HepG2 (cell line): ENCODE results near the gene ISLR.

Experiments used
- ASH2L ChIP-seq: fragments of 300-600, 200-600 bp; sonication (generic); IDR thresholded peaks from 2 replicates; pipeline ENCODE4 v1.7.0; 2017; ENCODE audit warnings: low read depth, mild to moderate bottlenecking, moderate library complexity, mixed read lengths, low read length; ENCODE audit not compliant: insufficient read length
- ATF7 ChIP-seq, 2 experiments: fragments of 450-650 bp in 1 of 2; sonication (generic) in 1 of 2; formaldehyde crosslinking in 1 of 2; IDR thresholded peaks; 2 replicates each; pipeline versions ENCODE4 v1.4.0 to v1.6.1; 2016 to 2020; ENCODE audit warnings: antibody characterized with exemption in 1 of 2, mild to moderate bottlenecking in 1 of 2, missing genetic modification reagents in 1 of 2
- BHLHE40 ChIP-seq: IDR thresholded peaks from 2 replicates; pipeline ENCODE4 v1.6.1; 2011; ENCODE audit warnings: low read length, improper control_type of control experiment
- KDM1A ChIP-seq: IDR thresholded peaks from 2 replicates; pipeline ENCODE4 v1.6.1; 2016; ENCODE audit warnings: missing compliant biosample characterization
- TAF1 ChIP-seq: sonication (generic); formaldehyde crosslinking; IDR thresholded peaks from 2 replicates; pipeline ENCODE4 v1.4.0; 2020; ENCODE audit warnings: missing genetic modification reagents
- ZNF572 ChIP-seq: sonication (generic); formaldehyde crosslinking; IDR thresholded peaks from 2 replicates; pipeline ENCODE4 v1.5.1; 2020; ENCODE audit warnings: mild to moderate bottlenecking, missing genetic modification reagents
- TF ChIP-seq, protein P1 (sequence below): sonication (generic); formaldehyde crosslinking; IDR thresholded peaks from 2 replicates; pipeline ENCODE4 v1.5.0; 2020; ENCODE audit warnings: mild to moderate bottlenecking, missing genetic modification reagents, borderline replicate concordance
- TF ChIP-seq, protein P2 (sequence below): sonication (generic); formaldehyde crosslinking; IDR thresholded peaks from 2 replicates; pipeline ENCODE4 v1.5.0; 2020; ENCODE audit warnings: mild to moderate bottlenecking, missing genetic modification reagents, moderate library complexity

GRCh38 chr15:74179983-74180880 is 6.7 kb downstream of the ISLR start:
- TF ChIP-seq ATF7 (IDR thresholded peaks at IDR 0.05), result no peak
- TF ChIP-seq ATF7 (CRISPR knock-in tag; IDR thresholded peaks at IDR 0.05), result no peak
- TF ChIP-seq ASH2L, result no peak
- TF ChIP-seq, protein P1, sequence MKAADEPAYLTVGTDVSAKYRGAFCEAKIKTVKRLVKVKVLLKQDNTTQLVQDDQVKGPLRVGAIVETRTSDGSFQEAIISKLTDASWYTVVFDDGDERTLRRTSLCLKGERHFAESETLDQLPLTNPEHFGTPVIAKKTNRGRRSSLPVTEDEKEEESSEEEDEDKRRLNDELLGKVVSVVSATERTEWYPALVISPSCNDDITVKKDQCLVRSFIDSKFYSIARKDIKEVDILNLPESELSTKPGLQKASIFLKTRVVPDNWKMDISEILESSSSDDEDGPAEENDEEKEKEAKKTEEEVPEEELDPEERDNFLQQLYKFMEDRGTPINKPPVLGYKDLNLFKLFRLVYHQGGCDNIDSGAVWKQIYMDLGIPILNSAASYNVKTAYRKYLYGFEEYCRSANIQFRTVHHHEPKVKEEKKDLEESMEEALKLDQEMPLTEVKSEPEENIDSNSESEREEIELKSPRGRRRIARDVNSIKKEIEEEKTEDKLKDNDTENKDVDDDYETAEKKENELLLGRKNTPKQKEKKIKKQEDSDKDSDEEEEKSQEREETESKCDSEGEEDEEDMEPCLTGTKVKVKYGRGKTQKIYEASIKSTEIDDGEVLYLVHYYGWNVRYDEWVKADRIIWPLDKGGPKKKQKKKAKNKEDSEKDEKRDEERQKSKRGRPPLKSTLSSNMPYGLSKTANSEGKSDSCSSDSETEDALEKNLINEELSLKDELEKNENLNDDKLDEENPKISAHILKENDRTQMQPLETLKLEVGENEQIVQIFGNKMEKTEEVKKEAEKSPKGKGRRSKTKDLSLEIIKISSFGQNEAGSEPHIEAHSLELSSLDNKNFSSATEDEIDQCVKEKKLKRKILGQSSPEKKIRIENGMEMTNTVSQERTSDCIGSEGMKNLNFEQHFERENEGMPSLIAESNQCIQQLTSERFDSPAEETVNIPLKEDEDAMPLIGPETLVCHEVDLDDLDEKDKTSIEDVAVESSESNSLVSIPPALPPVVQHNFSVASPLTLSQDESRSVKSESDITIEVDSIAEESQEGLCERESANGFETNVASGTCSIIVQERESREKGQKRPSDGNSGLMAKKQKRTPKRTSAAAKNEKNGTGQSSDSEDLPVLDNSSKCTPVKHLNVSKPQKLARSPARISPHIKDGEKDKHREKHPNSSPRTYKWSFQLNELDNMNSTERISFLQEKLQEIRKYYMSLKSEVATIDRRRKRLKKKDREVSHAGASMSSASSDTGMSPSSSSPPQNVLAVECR (CRISPR knock-in tag), result no peak
- no peak for TF ChIP-seq KDM1A (CRISPR knock-in tag)
- TF ChIP-seq ZNF572 (CRISPR knock-in tag), result no peak
- TF ChIP-seq, protein P2, sequence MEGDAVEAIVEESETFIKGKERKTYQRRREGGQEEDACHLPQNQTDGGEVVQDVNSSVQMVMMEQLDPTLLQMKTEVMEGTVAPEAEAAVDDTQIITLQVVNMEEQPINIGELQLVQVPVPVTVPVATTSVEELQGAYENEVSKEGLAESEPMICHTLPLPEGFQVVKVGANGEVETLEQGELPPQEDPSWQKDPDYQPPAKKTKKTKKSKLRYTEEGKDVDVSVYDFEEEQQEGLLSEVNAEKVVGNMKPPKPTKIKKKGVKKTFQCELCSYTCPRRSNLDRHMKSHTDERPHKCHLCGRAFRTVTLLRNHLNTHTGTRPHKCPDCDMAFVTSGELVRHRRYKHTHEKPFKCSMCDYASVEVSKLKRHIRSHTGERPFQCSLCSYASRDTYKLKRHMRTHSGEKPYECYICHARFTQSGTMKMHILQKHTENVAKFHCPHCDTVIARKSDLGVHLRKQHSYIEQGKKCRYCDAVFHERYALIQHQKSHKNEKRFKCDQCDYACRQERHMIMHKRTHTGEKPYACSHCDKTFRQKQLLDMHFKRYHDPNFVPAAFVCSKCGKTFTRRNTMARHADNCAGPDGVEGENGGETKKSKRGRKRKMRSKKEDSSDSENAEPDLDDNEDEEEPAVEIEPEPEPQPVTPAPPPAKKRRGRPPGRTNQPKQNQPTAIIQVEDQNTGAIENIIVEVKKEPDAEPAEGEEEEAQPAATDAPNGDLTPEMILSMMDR (CRISPR knock-in tag), result no peak
- no peak for TF ChIP-seq BHLHE40
- TF ChIP-seq TAF1, result no peak
